ENCODE results near the gene RPA4. TPM values are rescaled to one million over a fixed set of nuclear protein-coding genes. Genes with fewer than 3 reads are reported as not detected.
A peak's percentile ranks its signal among the peaks of the same experiment; 100 is the strongest.
"Not testable (repeated sequence)": the region's sequence is repeated elsewhere in the genome, so short reads cannot be mapped to it uniquely, and the experiment has no call there.

RPA4 gene, protein sequence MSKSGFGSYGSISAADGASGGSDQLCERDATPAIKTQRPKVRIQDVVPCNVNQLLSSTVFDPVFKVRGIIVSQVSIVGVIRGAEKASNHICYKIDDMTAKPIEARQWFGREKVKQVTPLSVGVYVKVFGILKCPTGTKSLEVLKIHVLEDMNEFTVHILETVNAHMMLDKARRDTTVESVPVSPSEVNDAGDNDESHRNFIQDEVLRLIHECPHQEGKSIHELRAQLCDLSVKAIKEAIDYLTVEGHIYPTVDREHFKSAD
- under 1 TPM in 1 of 3 donors, not detected in 2; 0.12 TPM for polyA plus RNA-seq (ENCODE audit: insufficient read length in 3 of 3)
- long read RNA-seq, donor 1 = 0 reads
- long read RNA-seq, donor 2 = 0 reads
- long read RNA-seq, donor 3, partial matches to known transcripts = 0 of 1 reads
- long read RNA-seq, donor 3, other reads (novel, unspliced or antisense) = 0 of 1 reads
- long read RNA-seq, donor 4 = 0 reads
- long read RNA-seq, donor 5 = 0 reads
- long read RNA-seq, donor 6 = 0 reads
- long read RNA-seq, donor 7 = 0 reads
- long read RNA-seq, donor 8 = 0 reads
- long read RNA-seq, donor 9 = 0 reads
- long read RNA-seq, donor 10 = 0 reads
- long read RNA-seq, donor 11 = 0 reads
- long read RNA-seq, donor 12 = 0 reads
- long read RNA-seq, donor 13 = 0 reads
- long read RNA-seq, donor 14 = 0 reads
- long read RNA-seq, donor 15 = 0 reads
- long read RNA-seq, donor 16 = 0 reads

DNA sequence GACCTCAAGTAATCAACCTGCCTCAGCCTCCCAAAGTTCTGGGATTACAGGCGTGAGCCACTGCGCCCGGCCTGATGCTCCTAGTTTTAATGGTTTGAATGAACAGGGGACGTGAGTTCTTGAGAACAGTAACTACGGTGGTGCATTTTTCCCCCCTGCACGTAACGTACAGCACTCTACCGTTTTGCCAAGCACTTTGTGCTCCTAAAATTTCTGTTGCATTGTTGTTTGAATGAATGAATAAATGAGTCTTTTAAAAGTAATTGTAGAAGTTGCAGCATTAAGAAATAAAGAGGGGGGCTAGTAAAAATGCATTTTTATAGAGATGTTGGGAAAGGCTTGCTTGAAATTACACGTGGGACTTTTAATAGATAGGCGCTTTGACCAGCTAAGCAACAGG, at the start of gene RPA4:
Gene RPA4 (plus strand): TSS at position 301 of the 400 bp plus-strand sequence. CDS start 403 bp downstream, outside the sequence.
- DNase-seq (ENCODE audit: extremely low read depth in 1 of 11, low read depth in 9 of 11, low spot score in 4 of 11) = no peak

DNA sequence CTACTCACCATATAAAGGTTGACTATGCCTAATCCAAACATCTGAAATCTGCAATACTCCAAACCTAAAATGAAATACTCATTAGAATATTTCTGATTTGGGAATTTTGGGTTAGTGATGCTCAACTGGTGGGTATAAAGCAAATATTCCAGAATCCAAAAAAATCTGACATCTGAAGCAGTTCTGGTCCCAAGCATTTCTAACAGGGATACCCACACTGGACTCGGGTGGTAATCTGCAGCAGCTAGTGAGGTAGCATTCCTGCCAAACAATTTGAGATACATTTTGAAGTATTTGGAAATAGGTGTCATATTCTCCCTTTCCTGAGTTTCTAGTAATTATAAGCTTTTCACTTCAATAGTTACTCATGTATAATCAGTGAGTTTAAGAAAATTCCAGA, 49.6 kb upstream of the RPA4 start:
- no peak for DNase-seq (ENCODE audit: extremely low read depth in 1 of 11, low read depth in 9 of 11, low spot score in 4 of 11)

DNA sequence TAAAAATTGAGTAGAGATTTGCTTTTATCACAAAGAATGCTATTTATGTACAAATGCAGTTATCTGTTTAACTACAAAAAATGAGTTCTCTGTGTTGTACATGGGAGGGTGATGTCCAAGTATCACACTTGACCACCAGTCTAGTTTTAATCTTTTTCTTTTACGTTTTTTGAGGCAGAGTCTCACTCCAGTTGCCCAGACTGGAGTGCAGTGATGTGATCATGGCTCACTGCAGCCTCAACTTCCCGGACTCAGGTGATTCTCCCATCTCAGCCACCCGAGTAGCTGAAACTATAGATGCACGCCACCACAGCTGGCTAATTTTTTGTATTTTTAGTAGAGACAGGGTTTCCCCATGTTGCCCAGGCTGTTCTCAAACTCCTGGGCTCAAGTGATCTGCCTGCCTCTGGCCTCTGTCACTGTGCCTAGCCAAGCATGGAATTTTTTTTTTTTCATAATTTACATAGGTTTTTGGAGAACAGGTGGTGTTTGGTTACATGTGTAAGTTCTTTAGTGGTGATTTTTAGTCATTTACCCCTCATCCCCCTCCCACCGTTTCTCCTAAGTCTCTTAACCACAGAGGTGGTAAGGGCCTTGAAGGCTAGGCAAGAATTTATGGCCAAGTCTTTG, 47.9 kb upstream of the RPA4 start:
- no peak for DNase-seq (ENCODE audit: extremely low read depth in 1 of 11, low read depth in 9 of 11, low spot score in 4 of 11)

DNA sequence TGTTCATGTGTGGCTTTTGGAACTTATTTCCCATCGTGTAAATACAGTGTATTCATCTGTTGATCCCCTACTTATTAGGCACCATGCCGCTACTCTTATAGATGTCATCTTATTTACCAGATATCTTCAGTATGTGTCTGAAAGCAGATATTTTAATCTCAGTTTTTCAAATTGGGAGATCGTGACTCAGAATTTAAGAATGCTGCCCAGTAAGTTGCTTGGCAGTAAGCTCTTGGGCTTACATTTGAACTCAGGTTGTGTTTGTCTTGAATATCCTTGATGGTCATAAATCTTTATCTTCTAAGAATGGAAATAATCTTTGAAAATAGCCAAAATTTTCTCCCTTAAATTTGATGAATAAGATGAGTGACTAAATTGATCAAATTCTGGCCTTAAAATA, 45.9 kb upstream of the RPA4 start:
- no peak for DNase-seq (ENCODE audit: extremely low read depth in 1 of 11, low read depth in 9 of 11, low spot score in 4 of 11)

DNA sequence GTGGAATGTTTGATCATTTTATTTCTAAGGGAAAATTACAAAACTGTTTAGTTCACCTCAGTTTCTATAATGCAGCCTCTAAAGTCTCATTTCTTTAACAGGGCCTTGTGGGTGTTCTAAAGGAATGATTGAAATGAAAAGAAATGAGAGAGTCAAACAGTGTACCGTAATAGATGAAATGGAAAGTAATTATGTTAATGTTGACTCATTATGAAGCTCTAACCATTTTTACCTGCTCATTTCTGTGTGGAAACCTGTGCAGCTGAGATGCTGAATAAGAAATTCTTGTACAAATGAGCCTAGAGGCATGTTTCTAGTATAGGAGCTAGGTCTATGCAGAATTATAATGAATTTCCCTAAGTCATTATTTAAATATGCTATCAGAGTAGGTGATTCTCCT, 45.2 kb upstream of the RPA4 start:
- no peak for DNase-seq (ENCODE audit: extremely low read depth in 1 of 11, low read depth in 9 of 11, low spot score in 4 of 11)

DNA sequence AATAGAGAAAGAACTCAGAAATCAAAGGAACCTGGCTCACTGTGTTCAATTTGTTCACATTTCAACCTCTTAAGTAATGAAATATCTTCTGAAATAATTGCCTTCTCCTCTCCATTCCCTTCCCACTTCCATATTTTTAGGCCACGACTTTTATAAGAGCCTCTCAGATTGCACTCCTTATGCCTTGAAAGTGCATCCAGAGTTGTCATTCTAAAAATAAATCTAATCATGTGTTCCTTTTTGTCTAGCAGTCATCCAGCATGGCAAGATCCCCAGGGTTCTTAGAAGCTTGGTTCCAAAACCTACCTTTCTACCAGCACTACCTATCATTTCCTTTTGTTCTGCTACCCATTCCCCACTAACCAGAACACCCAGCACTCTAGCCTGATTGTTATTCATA, 42.4 kb upstream of the RPA4 start:
- DNase-seq (ENCODE audit: extremely low read depth in 1 of 11, low read depth in 9 of 11, low spot score in 4 of 11) = no peak

DNA sequence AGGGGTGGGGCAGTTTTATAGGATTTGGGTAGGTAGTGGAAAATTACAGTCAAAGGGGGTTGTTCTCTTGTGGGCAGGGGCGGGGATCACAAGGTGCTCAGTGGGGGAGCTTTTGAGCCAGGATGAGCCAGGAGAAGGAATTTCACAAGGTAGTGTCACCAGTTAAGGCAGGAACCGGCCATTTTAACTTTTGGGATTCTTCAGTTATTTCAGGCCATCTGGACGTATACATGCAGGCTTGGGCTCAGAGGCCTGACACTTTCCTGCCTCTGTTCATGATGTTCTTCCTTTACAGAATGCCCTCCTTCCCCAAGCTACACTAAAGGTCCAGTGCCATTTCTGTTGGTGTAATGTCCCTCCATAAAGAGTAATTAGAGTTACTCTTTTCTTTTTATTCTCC, 41.8 kb upstream of the RPA4 start:
- not testable (repeated sequence) for DNase-seq (ENCODE audit: extremely low read depth in 1 of 11, low read depth in 9 of 11, low spot score in 4 of 11)

DNA sequence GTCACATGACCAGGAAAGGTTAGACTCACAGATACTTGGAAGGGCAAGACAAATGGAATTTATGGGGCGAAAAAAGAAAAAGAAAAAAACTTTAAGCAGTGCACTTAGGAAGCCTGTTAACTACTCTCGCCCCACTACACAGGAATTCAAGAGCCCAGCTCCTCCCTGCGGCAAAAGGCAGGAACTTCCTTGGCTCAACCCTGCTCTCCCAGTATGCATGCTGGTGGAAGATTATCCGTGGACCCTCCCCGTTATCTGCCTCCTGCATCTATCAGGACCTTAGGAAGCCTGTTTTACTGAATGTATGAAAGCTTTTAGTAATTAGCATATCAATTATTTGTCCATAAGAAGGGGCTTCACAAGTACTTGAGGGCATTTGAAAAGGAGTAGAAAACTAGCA, 40.1 kb upstream of the RPA4 start:
- DNase-seq (ENCODE audit: extremely low read depth in 1 of 11, low read depth in 9 of 11, low spot score in 4 of 11) = peak in 3 of 11 donors; percentile 0 to 5 (median 2)

DNA sequence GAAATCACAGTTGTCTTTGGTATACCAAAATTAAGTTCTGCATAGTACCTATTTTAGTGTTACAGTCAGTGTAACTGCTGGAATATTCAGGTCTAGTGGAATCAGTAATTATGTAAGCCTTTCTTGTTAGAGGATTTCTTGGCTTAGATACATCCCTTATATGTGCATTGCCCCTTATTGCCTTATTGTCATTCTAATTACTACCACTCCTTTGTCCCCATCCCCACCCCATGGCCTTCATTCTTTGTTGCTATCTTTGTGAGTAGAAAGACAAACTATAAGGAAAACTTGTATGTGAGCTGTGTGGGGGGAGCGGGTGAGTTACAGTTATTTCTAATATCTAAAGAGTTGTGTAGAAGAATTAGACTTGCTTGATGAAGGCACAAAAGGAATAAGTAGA, 36.9 kb upstream of the RPA4 start:
- no peak for DNase-seq (ENCODE audit: extremely low read depth in 1 of 11, low read depth in 9 of 11, low spot score in 4 of 11)

DNA sequence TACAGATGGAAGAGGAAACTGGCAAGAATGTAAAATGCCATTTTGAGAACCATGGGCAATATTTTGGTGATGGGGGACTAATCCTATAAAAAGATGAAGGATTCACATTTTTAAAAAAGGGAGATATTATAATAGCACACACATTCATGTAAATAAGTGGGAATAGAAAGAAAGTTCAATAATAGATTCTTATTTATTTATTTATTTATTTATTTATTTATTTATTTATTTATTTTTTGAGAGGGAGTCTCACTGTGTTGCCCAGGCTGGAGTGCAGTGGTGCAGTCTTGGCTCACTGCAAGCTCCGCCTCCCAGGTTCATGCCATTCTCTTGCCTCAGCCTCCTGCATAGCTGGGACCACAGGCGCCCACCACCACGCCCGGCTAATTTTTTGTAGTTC, 24.3 kb upstream of the RPA4 start:
- DNase-seq (ENCODE audit: extremely low read depth in 1 of 11, low read depth in 9 of 11, low spot score in 4 of 11) = not testable (repeated sequence)

DNA sequence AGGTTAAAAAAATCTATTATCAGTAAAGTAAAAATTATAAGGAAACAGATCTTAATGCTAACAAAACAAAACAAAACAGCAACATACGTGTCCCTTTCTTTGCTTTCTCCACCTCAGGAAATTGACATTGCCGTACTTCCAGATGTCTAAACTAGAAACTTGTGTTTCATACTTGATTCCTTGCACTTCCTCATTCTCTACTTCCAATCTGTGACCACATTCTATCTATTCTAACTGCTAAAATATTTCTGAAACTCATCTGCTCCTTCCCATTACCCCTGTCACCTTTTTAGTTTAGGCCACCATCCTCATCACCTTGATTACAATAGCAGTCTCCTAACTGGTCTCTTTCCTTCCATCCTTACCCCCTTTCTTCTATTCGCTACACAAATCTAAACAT, 22.5 kb upstream of the RPA4 start:
- no peak for DNase-seq (ENCODE audit: extremely low read depth in 1 of 11, low read depth in 9 of 11, low spot score in 4 of 11)

DNA sequence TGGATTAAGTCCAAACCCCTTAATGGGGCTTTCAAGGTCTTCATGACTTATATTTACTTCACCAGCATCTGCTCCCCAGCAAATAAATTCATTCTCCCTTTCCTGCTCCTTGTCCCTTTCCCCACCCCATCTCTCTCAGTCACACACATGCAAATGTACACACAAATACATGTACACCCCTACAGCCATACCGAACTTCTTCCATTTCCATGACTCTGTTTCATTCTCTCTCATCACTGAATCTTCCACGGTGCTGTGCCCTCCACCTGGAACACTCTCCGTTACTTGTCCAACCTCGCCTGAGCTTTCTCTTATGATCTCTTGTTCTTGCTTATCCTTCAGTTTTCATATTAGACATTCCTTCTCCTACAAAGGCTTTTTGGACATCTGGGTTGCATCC, 22.0 kb upstream of the RPA4 start:
- no peak for DNase-seq (ENCODE audit: extremely low read depth in 1 of 11, low read depth in 9 of 11, low spot score in 4 of 11)

DNA sequence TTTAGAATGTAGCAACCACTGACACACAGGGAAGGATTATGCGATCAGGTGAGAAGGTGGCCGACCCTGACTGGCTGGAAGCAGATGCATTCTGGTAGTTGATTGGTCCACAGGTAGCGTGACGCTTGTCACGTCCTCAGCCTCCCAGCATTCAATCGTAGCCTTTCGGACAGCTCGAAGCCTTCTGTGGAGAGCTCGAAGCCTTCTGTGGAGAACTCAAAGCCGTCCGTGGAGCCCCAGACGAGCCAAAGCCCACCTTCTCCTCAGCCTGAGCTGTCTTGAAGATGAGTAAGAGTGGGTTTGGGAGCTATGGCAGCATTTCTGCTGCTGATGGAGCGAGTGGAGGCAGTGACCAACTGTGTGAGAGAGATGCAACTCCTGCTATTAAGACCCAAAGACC, 319 bp downstream of the RPA4 start:
- no peak for DNase-seq (ENCODE audit: extremely low read depth in 1 of 11, low read depth in 9 of 11, low spot score in 4 of 11)

DNA sequence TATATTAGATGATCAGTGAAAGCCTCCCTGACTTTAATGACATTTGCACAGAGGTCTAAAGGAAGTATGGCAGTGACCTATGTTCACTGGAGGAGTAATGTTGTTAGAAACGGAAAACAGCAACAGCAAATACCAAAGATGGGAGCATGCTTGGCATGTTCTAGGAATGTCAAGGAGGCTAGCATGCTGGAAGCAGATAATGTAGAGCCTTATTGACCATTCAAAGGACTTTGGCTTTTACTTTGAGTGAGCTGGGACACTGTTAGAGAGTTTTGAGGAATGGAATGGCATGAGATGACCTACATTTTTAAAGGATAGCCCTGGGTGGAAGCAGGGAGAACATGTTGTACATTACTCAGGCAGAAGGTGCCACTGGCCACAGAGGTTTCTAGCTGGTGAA, 6.0 kb downstream of the RPA4 start:
- DNase-seq (ENCODE audit: extremely low read depth in 1 of 11, low read depth in 9 of 11, low spot score in 4 of 11) = peak in 1 of 11 donors; percentile 7

DNA sequence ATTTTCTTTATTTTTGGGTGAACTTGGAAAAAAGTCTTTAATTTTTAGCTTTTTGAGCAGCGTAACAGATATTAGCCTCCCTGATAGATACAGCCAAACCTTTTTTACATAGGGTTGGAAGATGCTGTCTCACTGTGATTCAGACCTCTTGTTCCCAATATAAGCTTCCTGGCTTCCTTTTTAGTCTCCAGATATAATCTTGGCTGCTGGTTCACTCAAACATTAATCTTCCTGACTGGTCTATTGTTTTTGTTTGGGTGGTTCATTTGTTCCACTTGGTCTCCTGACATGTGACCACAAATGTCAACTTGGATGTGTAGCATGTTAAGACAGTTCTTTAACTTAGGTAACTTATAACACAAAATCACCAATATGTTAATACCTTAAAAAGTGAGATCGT, 23.0 kb downstream of the RPA4 start:
- peak in 1 of 11 donors; percentile 4 for DNase-seq (ENCODE audit: extremely low read depth in 1 of 11, low read depth in 9 of 11, low spot score in 4 of 11)

DNA sequence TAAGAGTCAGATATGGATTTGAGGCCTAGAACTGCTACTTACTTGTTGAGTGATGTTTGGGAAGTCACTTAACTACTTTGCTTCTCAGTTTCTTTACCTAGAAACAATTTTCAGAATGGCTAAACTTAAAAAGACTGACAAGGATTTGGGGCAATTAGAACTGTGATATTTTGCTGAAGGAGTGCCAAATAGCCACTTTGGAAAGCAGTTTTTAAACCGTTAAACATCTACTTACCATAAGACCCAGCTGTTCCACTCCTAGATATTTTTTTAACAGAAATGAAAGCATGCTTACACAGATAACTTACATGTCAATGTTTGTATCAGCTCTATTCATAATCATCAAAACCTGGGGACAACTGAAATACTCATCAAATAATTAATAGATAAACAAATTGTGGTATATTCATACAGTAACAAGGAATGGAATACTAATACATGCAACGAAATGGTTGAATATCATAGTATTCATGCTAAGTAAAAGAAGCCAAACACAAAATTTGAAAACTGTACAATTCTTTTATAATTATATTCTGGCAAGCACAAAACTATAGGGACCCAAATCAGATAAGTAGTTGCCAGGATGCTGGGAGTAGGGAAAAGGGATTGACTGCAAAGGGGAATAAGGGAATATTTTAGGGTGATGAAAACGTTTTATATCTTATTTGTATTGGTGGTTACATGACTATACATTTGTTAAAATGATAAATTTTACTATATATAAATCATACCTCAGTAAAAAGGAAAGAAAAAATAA, 24.0 kb downstream of the RPA4 start:
- DNase-seq (ENCODE audit: extremely low read depth in 1 of 11, low read depth in 9 of 11, low spot score in 4 of 11) = no peak

DNA sequence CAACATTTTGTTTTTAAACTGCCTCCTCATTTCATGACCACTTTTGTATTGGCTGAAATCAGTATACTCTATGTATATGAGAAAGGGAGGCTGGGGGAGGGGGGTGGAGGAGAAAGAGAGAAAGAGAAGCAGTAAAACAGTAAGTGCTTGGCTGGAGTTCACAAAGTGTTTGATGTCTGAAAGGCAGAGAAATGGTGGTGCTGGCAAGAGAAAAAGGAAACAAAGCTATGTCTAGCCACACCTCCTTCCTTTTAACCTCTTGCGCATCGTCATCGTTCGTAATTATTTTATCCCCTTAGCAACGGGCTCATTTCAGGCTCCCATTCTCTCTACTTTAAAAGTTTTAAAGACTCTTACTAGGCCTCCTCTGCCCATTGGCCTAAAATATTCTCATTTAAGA, 25.6 kb downstream of the RPA4 start:
- no peak for DNase-seq (ENCODE audit: extremely low read depth in 1 of 11, low read depth in 9 of 11, low spot score in 4 of 11)

DNA sequence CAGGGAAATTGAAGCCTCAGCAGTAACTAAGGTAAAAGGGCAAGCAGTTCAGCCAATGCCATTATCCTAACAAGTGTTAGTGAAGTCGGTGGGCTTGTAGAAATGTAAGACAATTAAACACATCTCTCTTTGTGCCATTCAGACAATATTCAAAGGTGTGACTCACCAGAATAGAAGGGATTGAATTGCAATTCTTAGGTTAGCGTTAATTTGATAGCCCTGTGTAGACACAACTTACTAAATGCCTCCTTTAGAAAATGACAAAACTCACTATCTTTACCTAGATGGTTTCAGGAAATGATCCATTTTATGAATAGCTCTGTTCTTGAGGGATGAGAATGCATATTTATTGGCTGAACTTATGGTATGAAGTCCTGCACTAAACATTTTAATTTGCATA, 35.2 kb downstream of the RPA4 start:
- no peak for DNase-seq (ENCODE audit: extremely low read depth in 1 of 11, low read depth in 9 of 11, low spot score in 4 of 11)

DNA sequence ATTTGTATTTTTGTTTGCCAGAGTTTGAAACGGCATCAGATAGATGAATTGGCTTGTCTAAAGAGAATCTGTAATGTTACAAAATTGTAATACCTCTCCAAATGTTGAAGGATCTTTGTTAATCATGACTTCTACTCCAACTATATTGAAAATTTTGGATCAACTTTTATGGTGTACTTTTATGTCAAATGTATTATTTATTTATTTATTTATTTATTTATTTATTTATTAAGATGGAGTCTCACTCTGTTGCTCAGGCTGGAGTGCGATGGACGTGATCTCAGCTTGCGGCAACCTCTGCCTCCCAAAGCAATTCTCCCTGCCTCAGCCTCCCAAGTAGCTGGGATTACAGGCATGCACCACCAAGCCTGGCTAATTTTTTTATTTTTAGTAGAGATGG, 36.0 kb downstream of the RPA4 start:
- DNase-seq (ENCODE audit: extremely low read depth in 1 of 11, low read depth in 9 of 11, low spot score in 4 of 11) = no peak

DNA sequence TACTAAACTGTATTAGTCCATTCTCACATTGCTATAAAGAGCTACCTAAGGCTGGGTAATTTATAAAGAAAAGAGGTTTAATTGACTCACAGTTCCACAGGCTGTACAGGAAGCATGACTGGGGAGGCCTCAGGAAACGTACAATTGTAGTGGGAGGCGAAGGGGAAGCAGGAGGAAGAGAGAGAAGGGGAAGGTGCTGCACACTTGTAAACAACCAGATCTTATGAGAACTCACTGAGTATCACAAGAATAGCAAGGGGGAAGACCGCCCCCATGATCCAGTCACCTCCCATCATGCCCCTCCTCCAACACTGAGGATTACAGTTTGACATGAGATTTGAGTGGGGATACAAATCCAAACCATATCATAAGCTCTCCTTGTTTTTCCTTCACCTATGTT, 40.9 kb downstream of the RPA4 start:
- DNase-seq (ENCODE audit: extremely low read depth in 1 of 11, low read depth in 9 of 11, low spot score in 4 of 11) = no peak
